Measurements from ENCODE around the gene GIMAP1. TPM values are rescaled to one million over a fixed set of nuclear protein-coding genes. Genes with fewer than 3 reads are reported as not detected.

The GIMAP1 gene
- total RNA-seq, 1 experiment from 2014 or later = not detected

DNA sequence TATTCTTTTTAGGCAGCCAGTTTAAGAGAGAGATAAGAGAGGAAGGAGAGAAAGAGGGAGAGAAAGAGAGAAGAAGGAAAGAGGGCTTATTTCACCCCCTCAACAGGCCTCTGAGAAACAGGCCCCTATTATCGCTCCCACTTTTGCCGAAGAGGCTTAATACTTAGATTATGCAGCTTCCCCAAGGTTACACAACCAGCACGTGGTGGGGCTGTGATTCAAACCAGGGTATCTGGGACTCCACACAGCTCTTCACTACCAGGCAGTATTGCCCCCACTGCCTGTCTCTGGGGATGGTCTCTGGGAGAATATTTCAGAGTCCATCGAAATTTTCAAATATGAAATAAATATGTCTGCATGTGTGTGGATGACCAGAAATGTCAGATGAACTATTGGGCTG is 3.0 kb downstream of the GIMAP1 start:
- CTCF ChIA-PET = no interaction called here

DNA sequence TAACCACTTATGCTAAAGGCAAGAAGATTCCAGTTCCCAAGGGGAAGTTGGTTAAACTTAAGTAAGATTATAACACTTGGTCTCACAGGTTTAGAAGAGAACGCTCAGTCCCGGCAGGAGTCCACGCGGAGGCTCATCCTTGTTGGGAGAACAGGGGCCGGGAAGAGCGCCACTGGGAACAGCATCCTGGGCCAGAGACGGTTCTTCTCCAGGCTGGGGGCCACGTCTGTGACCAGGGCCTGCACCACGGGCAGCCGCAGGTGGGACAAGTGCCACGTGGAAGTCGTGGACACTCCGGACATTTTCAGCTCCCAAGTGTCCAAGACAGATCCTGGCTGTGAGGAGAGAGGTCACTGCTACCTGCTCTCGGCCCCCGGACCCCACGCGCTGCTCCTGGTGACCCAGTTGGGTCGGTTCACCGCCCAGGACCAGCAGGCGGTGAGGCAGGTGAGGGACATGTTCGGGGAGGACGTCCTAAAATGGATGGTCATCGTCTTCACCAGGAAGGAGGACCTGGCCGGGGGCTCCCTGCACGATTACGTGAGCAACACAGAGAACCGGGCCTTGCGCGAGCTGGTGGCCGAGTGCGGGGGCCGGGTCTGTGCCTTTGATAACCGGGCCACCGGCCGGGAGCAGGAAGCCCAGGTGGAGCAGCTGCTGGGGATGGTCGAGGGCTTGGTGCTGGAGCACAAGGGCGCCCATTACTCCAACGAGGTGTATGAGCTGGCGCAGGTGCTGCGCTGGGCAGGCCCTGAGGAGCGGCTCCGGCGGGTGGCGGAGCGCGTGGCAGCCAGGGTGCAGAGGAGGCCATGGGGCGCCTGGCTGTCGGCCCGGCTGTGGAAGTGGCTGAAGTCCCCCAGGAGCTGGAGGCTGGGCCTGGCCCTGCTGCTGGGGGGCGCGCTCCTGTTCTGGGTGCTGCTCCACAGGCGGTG is 3.8 kb downstream of the GIMAP1 start:
- TF ChIP-seq, protein P1, sequence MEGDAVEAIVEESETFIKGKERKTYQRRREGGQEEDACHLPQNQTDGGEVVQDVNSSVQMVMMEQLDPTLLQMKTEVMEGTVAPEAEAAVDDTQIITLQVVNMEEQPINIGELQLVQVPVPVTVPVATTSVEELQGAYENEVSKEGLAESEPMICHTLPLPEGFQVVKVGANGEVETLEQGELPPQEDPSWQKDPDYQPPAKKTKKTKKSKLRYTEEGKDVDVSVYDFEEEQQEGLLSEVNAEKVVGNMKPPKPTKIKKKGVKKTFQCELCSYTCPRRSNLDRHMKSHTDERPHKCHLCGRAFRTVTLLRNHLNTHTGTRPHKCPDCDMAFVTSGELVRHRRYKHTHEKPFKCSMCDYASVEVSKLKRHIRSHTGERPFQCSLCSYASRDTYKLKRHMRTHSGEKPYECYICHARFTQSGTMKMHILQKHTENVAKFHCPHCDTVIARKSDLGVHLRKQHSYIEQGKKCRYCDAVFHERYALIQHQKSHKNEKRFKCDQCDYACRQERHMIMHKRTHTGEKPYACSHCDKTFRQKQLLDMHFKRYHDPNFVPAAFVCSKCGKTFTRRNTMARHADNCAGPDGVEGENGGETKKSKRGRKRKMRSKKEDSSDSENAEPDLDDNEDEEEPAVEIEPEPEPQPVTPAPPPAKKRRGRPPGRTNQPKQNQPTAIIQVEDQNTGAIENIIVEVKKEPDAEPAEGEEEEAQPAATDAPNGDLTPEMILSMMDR (IDR thresholded peaks at IDR 0.05; ENCODE audit: unreplicated experiment) = no peak
- no peaks in the 10 kb centered on the region for H3K36me3 Mint-ChIP-seq (ENCODE audit: insufficient read depth, unreplicated experiment)
- H3K27ac Mint-ChIP-seq (ENCODE audit: low read depth, unreplicated experiment) = no peak overlapping the region
- H3K4me3 Mint-ChIP-seq (ENCODE audit: unreplicated experiment) = no peak overlapping the region
- no peak for DNase-seq (ENCODE audit: unreplicated experiment)
- H3K9me3 Mint-ChIP-seq (ENCODE audit: unreplicated experiment) = no peaks in the 10 kb centered on the region
- ChIA-PET POLR2A (no interaction called here), CTCF (no interaction called here)
- no peaks in the 10 kb centered on the region for H3K4me1 Mint-ChIP-seq (ENCODE audit: insufficient read depth, unreplicated experiment)
- H3K27me3 Mint-ChIP-seq (ENCODE audit: insufficient read depth, unreplicated experiment) = peaks cover 20% of the 10 kb centered on the region
- intact Hi-C loops (cut with micrococcal nuclease) = no loop called here
- no TSS peak for BruUV-seq (replicated peaks)

More for the DNA sequence above, 3.0 kb downstream of the GIMAP1 start:
- DNase-seq (ENCODE audit: unreplicated experiment) = no peak
- POLR2A ChIA-PET = no interaction called here
- intact Hi-C loops (cut with micrococcal nuclease) = no loop called here
- Mint-ChIP-seq H3K36me3 (ENCODE audit: insufficient read depth, unreplicated experiment) (no peaks in the 10 kb centered on the region), H3K9me3 (ENCODE audit: unreplicated experiment) (no peaks in the 10 kb centered on the region), H3K27ac (ENCODE audit: low read depth, unreplicated experiment) (no peak overlapping the region), H3K4me1 (ENCODE audit: insufficient read depth, unreplicated experiment) (no peaks in the 10 kb centered on the region), H3K4me3 (ENCODE audit: unreplicated experiment) (no peak overlapping the region), H3K27me3 (ENCODE audit: insufficient read depth, unreplicated experiment) (peaks cover 20% of the 10 kb centered on the region)
- TF ChIP-seq, protein P1 (IDR thresholded peaks at IDR 0.05; ENCODE audit: unreplicated experiment) = no peak
- no TSS peak for BruUV-seq (replicated peaks)

DNA sequence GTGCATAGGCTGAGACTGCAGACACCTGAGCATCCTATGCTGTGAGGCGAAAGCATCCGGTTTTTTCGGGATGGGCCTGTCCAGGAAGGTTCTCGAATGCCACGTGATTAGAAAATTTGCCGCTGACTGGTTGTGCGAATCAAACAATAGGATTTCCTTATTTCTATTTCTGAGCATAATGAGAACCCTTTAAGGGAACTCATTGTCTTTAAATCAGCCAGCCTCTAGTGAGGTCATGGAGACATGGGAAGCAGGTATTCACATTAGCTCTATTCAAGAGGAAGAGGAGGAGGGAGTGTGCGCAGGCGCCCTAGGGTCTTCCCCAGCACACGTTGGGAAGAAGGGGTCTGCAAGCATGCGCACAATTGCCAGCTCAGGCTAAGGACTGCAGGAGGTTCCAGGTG is 5.6 kb downstream of the GIMAP1 start:
- Mint-ChIP-seq H3K4me1 (ENCODE audit: insufficient read depth, unreplicated experiment) (no peaks in the 10 kb centered on the region), H3K27me3 (ENCODE audit: insufficient read depth, unreplicated experiment) (peaks cover 31% of the 10 kb centered on the region), H3K9me3 (ENCODE audit: unreplicated experiment) (no peaks in the 10 kb centered on the region), H3K36me3 (ENCODE audit: insufficient read depth, unreplicated experiment) (no peaks in the 10 kb centered on the region), H3K27ac (ENCODE audit: low read depth, unreplicated experiment) (no peak overlapping the region), H3K4me3 (ENCODE audit: unreplicated experiment) (no peak overlapping the region)
- BruUV-seq (replicated peaks) = no TSS peak
- TF ChIP-seq, protein P1 (IDR thresholded peaks at IDR 0.05; ENCODE audit: unreplicated experiment) = no peak
- intact Hi-C loops (cut with micrococcal nuclease) = no loop called here
- no peak for DNase-seq (ENCODE audit: unreplicated experiment)
- POLR2A ChIA-PET = interaction anchor here (0.7 kb wide), 1 partner anchor 61 kb away, joined by 4 read pairs; no protein-coding TSS in a partner anchor
- CTCF ChIA-PET = interaction anchor here (0.6 kb wide), 1 partner anchor 74 kb away, joined by 4 read pairs; no protein-coding TSS in a partner anchor

DNA sequence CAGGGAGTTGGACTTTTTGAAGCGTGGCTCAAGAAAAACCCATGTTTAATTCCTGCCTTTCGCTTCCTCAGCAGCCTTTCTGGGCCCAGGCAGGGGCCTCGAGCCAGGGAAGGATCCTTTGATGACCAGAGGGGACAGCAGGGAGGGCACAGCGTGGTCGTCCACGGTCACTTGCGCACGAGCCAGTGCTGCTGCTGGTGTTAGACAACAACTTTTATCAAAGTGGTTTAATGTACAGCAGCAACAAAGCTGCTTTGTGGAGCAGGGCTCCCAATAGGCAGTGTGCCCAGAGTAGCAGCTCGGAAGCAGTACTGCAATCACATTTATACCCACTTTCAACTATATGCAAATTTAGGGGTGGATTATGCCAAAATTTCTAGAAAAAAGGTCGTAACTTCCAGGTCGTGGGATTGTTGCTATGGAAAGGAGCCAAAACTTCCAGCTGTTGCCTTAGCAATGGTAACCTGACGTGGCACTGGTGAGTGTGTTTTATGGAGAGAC is 6.1 kb downstream of the GIMAP1 start:
- TF ChIP-seq, protein P1 (IDR thresholded peaks at IDR 0.05; ENCODE audit: unreplicated experiment) = no peak
- H3K9me3 Mint-ChIP-seq (ENCODE audit: unreplicated experiment) = peaks cover 2% of the 10 kb centered on the region
- H3K4me3 Mint-ChIP-seq (ENCODE audit: unreplicated experiment) = no peak overlapping the region
- H3K4me1 Mint-ChIP-seq (ENCODE audit: insufficient read depth, unreplicated experiment) = no peaks in the 10 kb centered on the region
- ChIA-PET CTCF (interaction anchor here (0.6 to 1.4 kb wide), 3 partner anchors 11 to 274 kb away, joined by 3 to 6 read pairs (median 3); no protein-coding TSS in a partner anchor), POLR2A (no interaction called here)
- intact Hi-C loops (cut with micrococcal nuclease) = no loop called here
- peaks cover 32% of the 10 kb centered on the region for H3K27me3 Mint-ChIP-seq (ENCODE audit: insufficient read depth, unreplicated experiment)
- no peak overlapping the region for H3K27ac Mint-ChIP-seq (ENCODE audit: low read depth, unreplicated experiment)
- no TSS peak for BruUV-seq (replicated peaks)
- no peak for DNase-seq (ENCODE audit: unreplicated experiment)
- no peaks in the 10 kb centered on the region for H3K36me3 Mint-ChIP-seq (ENCODE audit: insufficient read depth, unreplicated experiment)

All from MCF 10A (cell line).